H9 (cell line): ENCODE measurements around the gene PTPN21. TPM values are rescaled to one million over a fixed set of nuclear protein-coding genes. Genes with fewer than 3 reads are reported as not detected.

Experiments used
- DNase-seq: peaks from one replicate; pipeline ENCODE4 v3.0.0-alpha.2; 2017
- H2AFZ ChIP-seq: one replicate; pipeline ENCODE4 v1.6.1; 2013; ENCODE audit warnings: mild to moderate bottlenecking, low read length, control low read depth, moderate library complexity
- H2AK5ac ChIP-seq: 2 replicates; pipeline ENCODE4 v1.6.1; 2013; ENCODE audit warnings: low read length, control low read depth, mixed read lengths; ENCODE audit not compliant: insufficient read length
- H2BK120ac ChIP-seq: one replicate; pipeline ENCODE4 v1.6.1; 2013; ENCODE audit warnings: low read depth, mild to moderate bottlenecking, low read length, control low read depth, inconsistent platforms; ENCODE audit not compliant: poor library complexity, severe bottlenecking
- H2BK12ac ChIP-seq: 2 replicates; pipeline ENCODE4 v1.6.1; 2013; ENCODE audit warnings: low read length, control low read depth, mixed read lengths, low read depth; ENCODE audit not compliant: insufficient read length
- H2BK15ac ChIP-seq: 2 replicates; pipeline ENCODE4 v1.6.1; 2013; ENCODE audit warnings: low read depth, low read length, control low read depth
- H2BK20ac ChIP-seq: one replicate; pipeline ENCODE4 v1.6.1; 2013; ENCODE audit warnings: low read depth, mild to moderate bottlenecking, low read length, control low read depth, inconsistent platforms; ENCODE audit not compliant: poor library complexity, severe bottlenecking
- H2BK5ac ChIP-seq: 2 replicates; pipeline ENCODE4 v1.6.1; 2013; ENCODE audit warnings: low read length, control low read depth, mixed read lengths; ENCODE audit not compliant: insufficient read length
- H3K14ac ChIP-seq: 2 replicates; pipeline ENCODE4 v1.6.1; 2013; ENCODE audit warnings: low read length, control low read depth; ENCODE audit not compliant: insufficient read depth
- H3K18ac ChIP-seq: 2 replicates; pipeline ENCODE4 v1.6.1; 2013; ENCODE audit warnings: low read depth, mild to moderate bottlenecking, mixed read lengths, low read length, control low read depth; ENCODE audit not compliant: insufficient read length
- H3K23ac ChIP-seq: 2 replicates; pipeline ENCODE4 v1.6.1; 2013; ENCODE audit warnings: low read length, control low read depth, mixed read lengths, low read depth; ENCODE audit not compliant: insufficient read length
- H3K23me2 ChIP-seq: 2 replicates; pipeline ENCODE4 v1.6.1; 2013; ENCODE audit warnings: low read depth, mild to moderate bottlenecking, mixed read lengths, low read length, control low read depth; ENCODE audit not compliant: insufficient read length, poor library complexity, severe bottlenecking
- H3K27ac ChIP-seq: 2 replicates; pipeline ENCODE4 v1.5.1; 2013; ENCODE audit warnings: low read length, control low read depth, mixed read lengths, low read depth; ENCODE audit not compliant: insufficient read length
- H3K27me3 ChIP-seq: 2 replicates; pipeline ENCODE4 v1.6.1; 2013; ENCODE audit warnings: low read length, control low read depth, inconsistent platforms; ENCODE audit not compliant: insufficient read depth
- H3K4ac ChIP-seq: 2 replicates; pipeline ENCODE4 v1.6.1; 2013; ENCODE audit warnings: low read depth, mild to moderate bottlenecking, control low read depth, inconsistent platforms, low read length, moderate library complexity
- H3K4me1 ChIP-seq: 2 replicates; pipeline ENCODE4 v1.6.1; 2013; ENCODE audit warnings: low read length, control low read depth, inconsistent platforms; ENCODE audit not compliant: insufficient read depth
- H3K4me2 ChIP-seq: 2 replicates; pipeline ENCODE4 v1.6.1; 2013; ENCODE audit warnings: low read length, control low read depth, mixed read lengths; ENCODE audit not compliant: insufficient read length, insufficient read depth
- H3K56ac ChIP-seq: 2 replicates; pipeline ENCODE4 v1.6.1; 2013; ENCODE audit warnings: low read depth, mild to moderate bottlenecking, mixed read lengths, low read length, control low read depth; ENCODE audit not compliant: insufficient read length
- H3K79me1 ChIP-seq: 2 replicates; pipeline ENCODE4 v1.6.1; 2013; ENCODE audit warnings: low read depth, mild to moderate bottlenecking, moderate library complexity, low read length, control low read depth, inconsistent platforms; ENCODE audit not compliant: insufficient read depth, poor library complexity, severe bottlenecking
- H3K79me2 ChIP-seq: 2 replicates; pipeline ENCODE4 v1.6.1; 2013; ENCODE audit warnings: low read length, control low read depth, inconsistent platforms; ENCODE audit not compliant: insufficient read depth
- H3K9ac ChIP-seq: 2 replicates; pipeline ENCODE4 v1.6.1; 2013; ENCODE audit warnings: low read length, control low read depth, mixed read lengths; ENCODE audit not compliant: insufficient read length; ENCODE audit errors: extremely low read depth
- H3K9me3 ChIP-seq: one replicate; pipeline ENCODE4 v1.6.1; 2013; ENCODE audit warnings: low read depth, low read length, inconsistent platforms; ENCODE audit not compliant: control insufficient read depth
- H3T11ph ChIP-seq: one replicate; pipeline ENCODE4 v1.6.1; 2013; ENCODE audit warnings: mild to moderate bottlenecking, low read length, control low read depth, inconsistent platforms
- H4K20me1 ChIP-seq: one replicate; pipeline ENCODE4 v1.6.1; 2013; ENCODE audit not compliant: control insufficient read depth, insufficient read length, insufficient read depth
- H4K5ac ChIP-seq: 2 replicates; pipeline ENCODE4 v1.6.1; 2013; ENCODE audit warnings: low read depth, mild to moderate bottlenecking, mixed read lengths, low read length, control low read depth; ENCODE audit not compliant: insufficient read length
- H4K8ac ChIP-seq: replicated peaks from 2 replicates; pipeline ENCODE4 v1.6.1; 2013; ENCODE audit warnings: low read length, control low read depth, mixed read lengths, low read depth; ENCODE audit not compliant: insufficient read length
- H4K91ac ChIP-seq: 2 replicates; pipeline ENCODE4 v1.6.1; 2013; ENCODE audit warnings: low read depth, mild to moderate bottlenecking, moderate library complexity, mixed read lengths, low read length, control low read depth; ENCODE audit not compliant: insufficient read length
- H3K27ac Mint-ChIP-seq, 3 experiments: 2 replicates in 2 of 3; 3 replicates in 1 of 3; pipeline ENCODE4 v1.8.0; 2020 to 2021; ENCODE audit warnings: mixed read lengths in 3 of 3, mild to moderate bottlenecking in 1 of 3, moderate library complexity in 1 of 3
- H3K27me3 Mint-ChIP-seq: 2 replicates; pipeline ENCODE4 v1.8.0; 2021; ENCODE audit warnings: low read depth, mild to moderate bottlenecking, moderate library complexity, mixed read lengths
- H3K36me3 Mint-ChIP-seq, 3 experiments: 2 replicates in 2 of 3; 3 replicates in 1 of 3; pipeline ENCODE4 v1.8.0; 2020 to 2021; ENCODE audit warnings: low read depth in 3 of 3, mixed read lengths in 3 of 3; ENCODE audit not compliant: insufficient read depth in 1 of 3
- H3K4me1 Mint-ChIP-seq, 2 experiments: 2 replicates each; pipeline ENCODE4 v1.8.0; 2020; ENCODE audit warnings: mixed read lengths in 2 of 2
- H3K4me3 Mint-ChIP-seq, 2 experiments: 2 replicates in 1 of 2; 3 replicates in 1 of 2; pipeline ENCODE4 v1.8.0; 2020 to 2021; ENCODE audit warnings: mild to moderate bottlenecking in 2 of 2, mixed read lengths in 2 of 2, moderate library complexity in 1 of 2
- H3K9me3 Mint-ChIP-seq, 2 experiments: 2 replicates in 1 of 2; 3 replicates in 1 of 2; pipeline ENCODE4 v1.8.0; 2020; ENCODE audit warnings: mild to moderate bottlenecking in 2 of 2, mixed read lengths in 2 of 2, moderate library complexity in 1 of 2
- CTCF ChIP-seq: fragments of 200-600 bp; sonication (generic); conservative IDR thresholded peaks from 3 replicates; pipeline ENCODE4 v1.8.0; 2021; ENCODE audit warnings: antibody characterized with exemption, mild to moderate bottlenecking
- WGBS: extraction: QIAGEN DNeasy Blood & Tissue Kit; methylation state at CpG from one replicate; pipeline ENCODE4 v1.1.7; 2013; ENCODE audit warnings: missing lambda C conversion rate, low lambda C conversion rate, mixed read lengths; ENCODE audit not compliant: insufficient read length; ENCODE audit errors: extremely low coverage; 5-methylcytosine and 5-hydroxymethylcytosine counted together
- total RNA-seq: library from RNA; stranded (reverse); gene quantifications from 2 replicates; pipeline ENCODE4 v1.2.1, GENCODE V29; 2021

Gene PTPN21
- total RNA-seq, 1 experiment from 2014 or later = 14.3 TPM

- Mint-ChIP-seq H3K27me3 (no peaks in the 10 kb centered on the region), H3K27ac (peak overlapping the region in 2 of 3 experiments; percentile 16 to 33; a peak in 2 of 7 replicates), H3K9me3 (no peaks in the 10 kb centered on the region), H3K4me3 (no peak overlapping the region), H3K4me1 (no peaks in the 10 kb centered on the region), H3K36me3 (peaks cover 32 to 83% (median 62%) of the 10 kb centered on the region in 3 experiments; a peak in 6 of 7 replicates)
- WGBS = no CpG with 5 or more reads among the region's 4 CpGs
- no peak overlapping the region for H2BK120ac ChIP-seq
- no peak overlapping the region for H3K27ac ChIP-seq
- no peak for DNase-seq
- H3K23me2 ChIP-seq = no peaks in the 10 kb centered on the region
- no peak overlapping the region for H2BK15ac ChIP-seq
- H3K14ac ChIP-seq = no peak overlapping the region
- no peak for TF ChIP-seq CTCF
- no peak overlapping the region for H2BK5ac ChIP-seq
- H4K20me1 ChIP-seq = no peaks in the 10 kb centered on the region
- no peak overlapping the region for H2AK5ac ChIP-seq
- no peak overlapping the region for H3K56ac ChIP-seq
- no peak overlapping the region for H3K4me2 ChIP-seq
- no peak overlapping the region for H4K91ac ChIP-seq
- H3K23ac ChIP-seq = no peak overlapping the region
- no peak overlapping the region for H4K8ac ChIP-seq
- H2BK20ac ChIP-seq = no peak overlapping the region
- no peaks in the 10 kb centered on the region for H3K27me3 ChIP-seq
- no peak overlapping the region for H4K5ac ChIP-seq
- no peaks in the 10 kb centered on the region for H3K9me3 ChIP-seq
- no peak overlapping the region for H2AFZ ChIP-seq
- H3K9ac ChIP-seq = no peak overlapping the region
- no peak overlapping the region for H3T11ph ChIP-seq
- H3K79me1 ChIP-seq = peaks cover 2% of the 10 kb centered on the region
- no peak overlapping the region for H2BK12ac ChIP-seq
- no peaks in the 10 kb centered on the region for H3K79me2 ChIP-seq
- H3K4me1 ChIP-seq = no peaks in the 10 kb centered on the region
- no peak overlapping the region for H3K4ac ChIP-seq
- H3K18ac ChIP-seq = no peak overlapping the region
Observed at GRCh38 chr14:88590173-88590572, 35.4 kb upstream of the PTPN21 start.
